Measurements from ENCODE around the gene C19orf33.

The C19orf33 gene

GRCh38 chr19:38310279-38310670 lies 6.2 kb downstream of the C19orf33 start:
- Histone ChIP-seq H3K36me3 (ENCODE audit: insufficient read depth, low read length) (no peaks in the 10 kb centered on the region), H3K9me3 (ENCODE audit: low read depth, low read length) (no peaks in the 10 kb centered on the region), H3K4me3 (no peak overlapping the region), H3K27ac (no peak overlapping the region), H3K9ac (ENCODE audit: insufficient read length) (no peak overlapping the region)
- TF ChIP-seq POLR2AphosphoS5 (IDR thresholded peaks at IDR 0.05; ENCODE audit: borderline replicate concordance, low read depth, low read length) (no peak), FOXP2 (optimal IDR thresholded peaks at IDR 0.05; ENCODE audit: control extremely low read depth, extremely low read length, insufficient read depth) (no peak)
- no peak for DNase-seq (ENCODE audit: low read depth, low spot score)

DNA sequence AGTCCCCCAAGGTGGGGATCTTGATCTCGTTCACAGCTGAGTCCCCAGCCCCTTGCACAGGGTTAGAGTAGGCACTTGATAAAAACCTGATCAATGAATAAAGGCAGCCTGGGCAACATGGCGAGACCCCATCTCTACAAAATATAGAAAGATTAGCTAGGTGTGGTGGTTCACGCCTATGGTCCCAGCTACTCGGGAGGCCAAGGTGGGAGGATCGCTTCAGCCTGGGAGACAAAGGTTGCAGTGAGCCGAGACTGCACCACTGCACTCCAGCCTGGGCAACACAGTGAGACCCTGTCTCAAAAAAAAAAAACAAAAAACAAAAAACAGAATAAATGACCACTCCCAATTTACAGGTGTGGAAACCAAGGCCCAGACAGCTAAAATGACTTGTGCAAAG lies 6.9 kb downstream of the C19orf33 start:
- H3K36me3 ChIP-seq (ENCODE audit: insufficient read depth, low read length): no peaks in the 10 kb centered on the region
- no peaks in the 10 kb centered on the region for H3K9me3 ChIP-seq (ENCODE audit: low read depth, low read length)
- DNase-seq (ENCODE audit: low read depth, low spot score): no peak
- H3K27ac ChIP-seq: no peak overlapping the region
- TF ChIP-seq POLR2AphosphoS5 (IDR thresholded peaks at IDR 0.05; ENCODE audit: borderline replicate concordance, low read depth, low read length) (no peak), FOXP2 (optimal IDR thresholded peaks at IDR 0.05; ENCODE audit: control extremely low read depth, extremely low read length, insufficient read depth) (no peak), EZH2 (IDR thresholded peaks at IDR 0.05) (no peak)
- no peak overlapping the region for H3K9ac ChIP-seq (ENCODE audit: insufficient read length)
- H3K4me3 ChIP-seq: no peak overlapping the region

- peak within 1 kb of the TSS; percentile 65 for H3K9ac ChIP-seq (ENCODE audit: insufficient read length)
- H3K4me3 ChIP-seq: peak within 1 kb of the TSS; percentile 76
- H3K9me3 ChIP-seq (ENCODE audit: low read depth, low read length): no peaks in the 10 kb centered on the region
- DNase-seq (ENCODE audit: low read depth, low spot score): peak; percentile 73
- H3K27ac ChIP-seq: no peak within 1 kb of the TSS
- TF ChIP-seq POLR2AphosphoS5 (IDR thresholded peaks at IDR 0.05; ENCODE audit: borderline replicate concordance, low read depth, low read length) (peak; percentile 47; the same call in 1 of the 2 replicates), FOXP2 (optimal IDR thresholded peaks at IDR 0.05; ENCODE audit: control extremely low read depth, extremely low read length, insufficient read depth) (peak; percentile 69), EZH2 (IDR thresholded peaks at IDR 0.05) (no peak)
- no peaks in the 10 kb centered on the region for H3K36me3 ChIP-seq (ENCODE audit: insufficient read depth, low read length)
Observed at GRCh38 chr19:38315657-38316476, 11.8 kb downstream of the C19orf33 start, which contains the start of gene YIF1B. Gene YIF1B, minus strand, starts transcription at chr19:38315947. Its CDS starts 30 bp downstream, at chr19:38315917.

- Histone ChIP-seq H3K9ac (ENCODE audit: insufficient read length) (peak overlapping the region; percentile 51), H3K4me3 (peak overlapping the region; percentile 76), H3K9me3 (ENCODE audit: low read depth, low read length) (no peaks in the 10 kb centered on the region), H3K27ac (no peak overlapping the region), H3K36me3 (ENCODE audit: insufficient read depth, low read length) (no peaks in the 10 kb centered on the region)
- no peak for DNase-seq (ENCODE audit: low read depth, low spot score)
- no peak for TF ChIP-seq FOXP2 (optimal IDR thresholded peaks at IDR 0.05; ENCODE audit: control extremely low read depth, extremely low read length, insufficient read depth)
- TF ChIP-seq EZH2 (IDR thresholded peaks at IDR 0.05): no peak
- TF ChIP-seq POLR2AphosphoS5 (IDR thresholded peaks at IDR 0.05; ENCODE audit: borderline replicate concordance, low read depth, low read length): no peak
Observed at GRCh38 chr19:38316477-38317067, 12.5 kb downstream of the C19orf33 start.

- H3K36me3 ChIP-seq (ENCODE audit: insufficient read depth, low read length): no peaks in the 10 kb centered on the region
- no peaks in the 10 kb centered on the region for H3K9me3 ChIP-seq (ENCODE audit: low read depth, low read length)
- TF ChIP-seq POLR2AphosphoS5 (IDR thresholded peaks at IDR 0.05; ENCODE audit: borderline replicate concordance, low read depth, low read length) (no peak), EZH2 (IDR thresholded peaks at IDR 0.05) (no peak), FOXP2 (optimal IDR thresholded peaks at IDR 0.05; ENCODE audit: control extremely low read depth, extremely low read length, insufficient read depth) (no peak)
- no peak overlapping the region for H3K27ac ChIP-seq
- no peak overlapping the region for H3K4me3 ChIP-seq
- DNase-seq (ENCODE audit: low read depth, low spot score): no peak
- no peak overlapping the region for H3K9ac ChIP-seq (ENCODE audit: insufficient read length)
Observed at GRCh38 chr19:38317104-38317612, 13.1 kb downstream of the C19orf33 start.

DNA sequence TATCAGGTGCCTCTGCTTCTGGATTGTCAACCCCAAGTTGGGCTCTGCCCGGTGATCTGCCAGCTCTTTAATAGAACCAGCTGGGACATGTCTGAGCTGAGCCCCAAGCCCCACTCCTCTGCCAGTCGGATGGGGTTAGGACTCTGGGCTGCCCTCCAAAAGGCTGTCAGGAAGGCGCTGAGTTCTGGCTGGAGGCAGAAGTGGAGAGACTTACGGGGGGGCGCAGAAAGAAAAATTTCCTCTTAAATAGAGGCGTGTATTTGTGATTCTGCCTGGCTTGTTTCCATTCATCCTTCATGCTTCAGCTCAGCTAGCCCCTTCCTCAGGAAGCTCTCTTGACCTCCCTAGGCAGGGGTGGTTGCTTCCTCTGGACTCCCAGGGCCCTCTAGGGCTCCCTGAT lies 14.6 kb downstream of the C19orf33 start:
- H3K9ac ChIP-seq (ENCODE audit: insufficient read length): no peak overlapping the region
- no peak for TF ChIP-seq EZH2 (IDR thresholded peaks at IDR 0.05)
- TF ChIP-seq FOXP2 (optimal IDR thresholded peaks at IDR 0.05; ENCODE audit: control extremely low read depth, extremely low read length, insufficient read depth): no peak
- no peak for TF ChIP-seq POLR2AphosphoS5 (IDR thresholded peaks at IDR 0.05; ENCODE audit: borderline replicate concordance, low read depth, low read length)

GRCh38 chr19:38319421-38320258 lies 15.6 kb downstream of the C19orf33 start, which contains the start of gene KCNK6:
Gene KCNK6, plus strand, starts transcription at chr19:38319845. Its CDS starts 106 bp downstream, at chr19:38319951.
- Histone ChIP-seq H3K36me3 (ENCODE audit: insufficient read depth, low read length) (no peaks in the 10 kb centered on the region), H3K9me3 (ENCODE audit: low read depth, low read length) (no peaks in the 10 kb centered on the region), H3K27ac (no peak within 1 kb of the TSS), H3K4me3 (peak within 1 kb of the TSS; percentile 69), H3K9ac (ENCODE audit: insufficient read length) (no peak within 1 kb of the TSS)
- no peak for DNase-seq (ENCODE audit: low read depth, low spot score)
- TF ChIP-seq FOXP2 (optimal IDR thresholded peaks at IDR 0.05; ENCODE audit: control extremely low read depth, extremely low read length, insufficient read depth) (no peak), EZH2 (IDR thresholded peaks at IDR 0.05) (no peak), POLR2AphosphoS5 (IDR thresholded peaks at IDR 0.05; ENCODE audit: borderline replicate concordance, low read depth, low read length) (no peak)

More for the DNA sequence above, 14.6 kb downstream of the C19orf33 start:
- no peaks in the 10 kb centered on the region for H3K9me3 ChIP-seq (ENCODE audit: low read depth, low read length)
- no peaks in the 10 kb centered on the region for H3K36me3 ChIP-seq (ENCODE audit: insufficient read depth, low read length)
- no peak overlapping the region for H3K4me3 ChIP-seq
- H3K27ac ChIP-seq: no peak overlapping the region
- no peak for DNase-seq (ENCODE audit: low read depth, low spot score)

Data from SK-N-MC (cell line).